Measurements from ENCODE around the gene PARP2.

- TF ChIP-seq EZH2 (IDR thresholded peaks at IDR 0.05; ENCODE audit: borderline replicate concordance, low read depth, low read length, severe bottlenecking), result no peak
- TF ChIP-seq, protein P1, sequence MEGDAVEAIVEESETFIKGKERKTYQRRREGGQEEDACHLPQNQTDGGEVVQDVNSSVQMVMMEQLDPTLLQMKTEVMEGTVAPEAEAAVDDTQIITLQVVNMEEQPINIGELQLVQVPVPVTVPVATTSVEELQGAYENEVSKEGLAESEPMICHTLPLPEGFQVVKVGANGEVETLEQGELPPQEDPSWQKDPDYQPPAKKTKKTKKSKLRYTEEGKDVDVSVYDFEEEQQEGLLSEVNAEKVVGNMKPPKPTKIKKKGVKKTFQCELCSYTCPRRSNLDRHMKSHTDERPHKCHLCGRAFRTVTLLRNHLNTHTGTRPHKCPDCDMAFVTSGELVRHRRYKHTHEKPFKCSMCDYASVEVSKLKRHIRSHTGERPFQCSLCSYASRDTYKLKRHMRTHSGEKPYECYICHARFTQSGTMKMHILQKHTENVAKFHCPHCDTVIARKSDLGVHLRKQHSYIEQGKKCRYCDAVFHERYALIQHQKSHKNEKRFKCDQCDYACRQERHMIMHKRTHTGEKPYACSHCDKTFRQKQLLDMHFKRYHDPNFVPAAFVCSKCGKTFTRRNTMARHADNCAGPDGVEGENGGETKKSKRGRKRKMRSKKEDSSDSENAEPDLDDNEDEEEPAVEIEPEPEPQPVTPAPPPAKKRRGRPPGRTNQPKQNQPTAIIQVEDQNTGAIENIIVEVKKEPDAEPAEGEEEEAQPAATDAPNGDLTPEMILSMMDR (IDR thresholded peaks at IDR 0.05; ENCODE audit: extremely low read depth in 1 of 2, insufficient read depth in 1 of 2, low read depth in 1 of 2, low read length in 2 of 2), result no peak
- no peak for TF ChIP-seq MYC (IDR thresholded peaks at IDR 0.05; ENCODE audit: low read depth, low read length)
- no peak for TF ChIP-seq POLR2AphosphoS5 (IDR thresholded peaks at IDR 0.05; ENCODE audit: insufficient read depth, low read depth, low read length)
- no peak for TF ChIP-seq POLR2A (IDR thresholded peaks at IDR 0.05; ENCODE audit: low read depth, low read length)
Observed at GRCh38 chr14:20386276-20386855, 42.9 kb downstream of the PARP2 start.
